GM21723 (cell line): ENCODE measurements around the gene DNAJB8.

Source experiments
- ATAC-seq: cut with Tn5 transposase; IDR thresholded peaks from one replicate; pipeline ENCODE4 v1.9.1; 2021; ENCODE audit warnings: mild to moderate bottlenecking, moderate library complexity; ENCODE audit not compliant: unreplicated experiment

Gene DNAJB8

GRCh38 chr3:128495435-128495970 is 28.8 kb upstream of the DNAJB8 start:
- ATAC-seq, result no peak

- ATAC-seq, result no peak
Measured at GRCh38 chr3:128494367-128494650, 27.6 kb upstream of the DNAJB8 start.

GRCh38 chr3:128493570-128494366 is 27.1 kb upstream of the DNAJB8 start:
- no peak for ATAC-seq

- no peak for ATAC-seq
Measured at GRCh38 chr3:128492671-128493569, 26.2 kb upstream of the DNAJB8 start, which contains the start of gene GATA2. Gene GATA2 (minus strand): TSS chr3:128493201. CDS start chr3:128487031, 6,170 bp downstream.

GRCh38 chr3:128491941-128492670 is 25.4 kb upstream of the DNAJB8 start:
- ATAC-seq, result no peak

- no peak for ATAC-seq
Measured at GRCh38 chr3:128491691-128491940, 24.9 kb upstream of the DNAJB8 start.

GRCh38 chr3:128490915-128491690 is 24.4 kb upstream of the DNAJB8 start:
- no peak for ATAC-seq

- no peak for ATAC-seq
Measured at GRCh38 chr3:128490650-128490914, 23.9 kb upstream of the DNAJB8 start.

GRCh38 chr3:128489927-128490649 is 23.4 kb upstream of the DNAJB8 start:
- no peak for ATAC-seq

- no peak for ATAC-seq
Measured at GRCh38 chr3:128489674-128489926, 22.9 kb upstream of the DNAJB8 start.

- no peak for ATAC-seq
Measured at GRCh38 chr3:128488991-128489673, 22.4 kb upstream of the DNAJB8 start.

- no peak for ATAC-seq
Measured at GRCh38 chr3:128488636-128488990, 21.9 kb upstream of the DNAJB8 start.

GRCh38 chr3:128487813-128488635 is 21.3 kb upstream of the DNAJB8 start:
- no peak for ATAC-seq

- no peak for ATAC-seq
Measured at GRCh38 chr3:128487538-128487812, 20.8 kb upstream of the DNAJB8 start.

- no peak for ATAC-seq
Measured at GRCh38 chr3:128486681-128487537, 20.2 kb upstream of the DNAJB8 start.

- no peak for ATAC-seq
Measured at GRCh38 chr3:128486205-128486628, 19.5 kb upstream of the DNAJB8 start.

- ATAC-seq, result no peak
Measured at GRCh38 chr3:128485282-128486204, 18.9 kb upstream of the DNAJB8 start.
